Nephron (organoid): ENCODE results near the gene VWF.

ENCODE experiments used
- H3K27ac Mint-ChIP-seq, 3 experiments: 2 replicates each; pipeline ENCODE4 v1.8.0; 2020; ENCODE audit warnings: mixed read lengths in 3 of 3, mild to moderate bottlenecking in 2 of 3, moderate library complexity in 1 of 3
- H3K27me3 Mint-ChIP-seq: 2 replicates; pipeline ENCODE4 v1.8.0; 2021; ENCODE audit warnings: low read depth, mild to moderate bottlenecking, moderate library complexity, mixed read lengths
- H3K36me3 Mint-ChIP-seq: 2 replicates; pipeline ENCODE4 v1.8.0; 2020; ENCODE audit warnings: low read depth, mixed read lengths
- H3K4me1 Mint-ChIP-seq: 2 replicates; pipeline ENCODE4 v1.8.0; 2020; ENCODE audit warnings: mixed read lengths
- H3K4me3 Mint-ChIP-seq, 3 experiments: 2 replicates each; pipeline ENCODE4 v1.8.0; 2020; ENCODE audit warnings: mild to moderate bottlenecking in 3 of 3, mixed read lengths in 3 of 3, moderate library complexity in 2 of 3
- H3K9me3 Mint-ChIP-seq: 2 replicates; pipeline ENCODE4 v1.8.0; 2020; ENCODE audit warnings: mixed read lengths
- CTCF ChIP-seq, 3 experiments: fragments of 200-600 bp; sonication (generic); IDR thresholded peaks; one replicate each; pipeline ENCODE4 v1.5.0; 2021; ENCODE audit warnings: antibody characterized with exemption in 3 of 3; ENCODE audit not compliant: unreplicated experiment in 3 of 3

VWF gene

GRCh38 chr12:5967645-5968415, 156.6 kb downstream of the VWF start:
- no peaks in the 10 kb centered on the region for H3K9me3 Mint-ChIP-seq
- peaks cover 38% of the 10 kb centered on the region for H3K27me3 Mint-ChIP-seq
- no peak for TF ChIP-seq CTCF (IDR thresholded peaks at IDR 0.05; ENCODE audit: unreplicated experiment in 3 of 3)
- no peak overlapping the region for H3K4me3 Mint-ChIP-seq
- H3K27ac Mint-ChIP-seq: no peak overlapping the region
- peaks cover 8% of the 10 kb centered on the region for H3K4me1 Mint-ChIP-seq
- H3K36me3 Mint-ChIP-seq: no peaks in the 10 kb centered on the region

GRCh38 chr12:5966486-5967095, 157.9 kb downstream of the VWF start:
- Mint-ChIP-seq H3K4me1 (peaks cover 8% of the 10 kb centered on the region), H3K27me3 (peaks cover 36% of the 10 kb centered on the region), H3K4me3 (no peak overlapping the region), H3K27ac (no peak overlapping the region), H3K36me3 (no peaks in the 10 kb centered on the region), H3K9me3 (no peaks in the 10 kb centered on the region)
- TF ChIP-seq CTCF (IDR thresholded peaks at IDR 0.05; ENCODE audit: unreplicated experiment in 3 of 3): no peak

- Mint-ChIP-seq H3K27me3 (peaks cover 33% of the 10 kb centered on the region), H3K27ac (no peak overlapping the region), H3K36me3 (no peaks in the 10 kb centered on the region), H3K4me1 (peaks cover 8% of the 10 kb centered on the region), H3K9me3 (no peaks in the 10 kb centered on the region), H3K4me3 (no peak overlapping the region)
- TF ChIP-seq CTCF (IDR thresholded peaks at IDR 0.05; ENCODE audit: unreplicated experiment in 3 of 3): peak; percentile 72 to 79 (median 76)
Measured at GRCh38 chr12:5965950-5966383, 158.5 kb downstream of the VWF start.

DNA sequence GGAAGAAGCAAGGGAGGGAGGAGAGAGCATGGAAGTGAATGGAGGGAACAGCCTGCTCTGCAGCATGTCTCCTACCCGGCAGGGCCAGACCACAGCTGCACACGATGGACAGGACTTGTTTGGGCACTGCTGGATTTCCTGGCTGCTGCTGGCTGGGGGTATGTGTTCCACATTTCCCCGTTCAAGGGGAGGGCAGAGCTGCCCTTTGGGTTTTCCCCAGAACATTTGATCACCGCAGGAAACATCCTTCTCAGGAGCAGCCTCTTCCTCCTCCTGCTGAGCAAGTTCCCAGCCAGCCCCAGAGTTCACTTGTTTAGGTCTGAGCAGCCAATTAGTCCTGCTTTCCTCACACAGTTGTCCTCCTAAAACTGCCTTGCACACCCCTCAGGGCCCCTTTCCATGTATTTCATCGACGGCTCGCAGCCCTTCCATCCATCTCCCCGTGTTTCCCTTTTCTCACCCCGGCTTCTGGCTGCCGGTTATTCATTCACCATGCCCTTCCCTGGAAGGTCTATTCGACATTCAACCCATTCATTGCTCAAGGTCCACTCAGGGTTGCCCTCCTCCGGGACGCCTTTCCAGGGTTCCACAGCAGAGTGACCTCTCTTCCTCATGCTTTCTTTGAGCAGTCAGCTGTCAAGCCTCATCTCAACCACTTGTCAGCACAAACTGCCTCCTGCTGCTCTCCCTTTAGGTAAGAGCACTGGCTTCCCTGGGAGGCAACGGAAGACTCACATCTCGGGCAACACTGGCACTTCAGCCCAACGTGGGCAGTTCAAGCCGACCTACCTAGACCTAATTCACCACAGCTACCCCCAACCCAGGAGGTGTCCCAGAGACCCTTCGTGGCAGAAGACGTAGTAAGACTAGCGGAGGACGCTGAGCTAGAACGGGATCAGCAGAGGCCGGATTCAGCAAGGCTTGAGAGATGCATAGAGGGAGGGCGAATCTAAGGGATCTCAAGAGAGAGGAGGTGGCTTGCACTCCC, 159.3 kb downstream of the VWF start:
- H3K4me1 Mint-ChIP-seq: peaks cover 8% of the 10 kb centered on the region

GRCh38 chr12:5963515-5963914, 161.0 kb downstream of the VWF start:
- no peak for TF ChIP-seq CTCF (IDR thresholded peaks at IDR 0.05; ENCODE audit: unreplicated experiment in 3 of 3)
- no peak overlapping the region for H3K4me3 Mint-ChIP-seq
- peaks cover 25% of the 10 kb centered on the region for H3K27me3 Mint-ChIP-seq
- H3K9me3 Mint-ChIP-seq: no peaks in the 10 kb centered on the region
- no peak overlapping the region for H3K27ac Mint-ChIP-seq
- peaks cover 8% of the 10 kb centered on the region for H3K4me1 Mint-ChIP-seq
- H3K36me3 Mint-ChIP-seq: no peaks in the 10 kb centered on the region

More for the DNA sequence above, 159.3 kb downstream of the VWF start:
- H3K27ac Mint-ChIP-seq: no peak overlapping the region
- TF ChIP-seq CTCF (IDR thresholded peaks at IDR 0.05; ENCODE audit: unreplicated experiment in 3 of 3): no peak
- no peaks in the 10 kb centered on the region for H3K36me3 Mint-ChIP-seq
- H3K27me3 Mint-ChIP-seq: peaks cover 29% of the 10 kb centered on the region
- H3K9me3 Mint-ChIP-seq: no peaks in the 10 kb centered on the region
- no peak overlapping the region for H3K4me3 Mint-ChIP-seq
